Endothelial cell of umbilical vein (primary cell): Measurements from ENCODE around the gene SNX22. TPM values are rescaled to one million over a fixed set of nuclear protein-coding genes. Genes with fewer than 3 reads are reported as not detected.

Experiments
- BruUV-seq: library from RNA; stranded (reverse); fragments of 400-500 nt; replicated peaks from 2 replicates; lab custom pipeline; 2021; lab: Mats Ljungman, UMichigan
- CTCF ChIA-PET: fragments of 300-600, 350-600 bp; sonication (Branson Sonifier 250); formaldehyde crosslinking; loops from one replicate; lab custom pipeline; 2021; ENCODE audit warnings: antibody characterized with exemption, inconsistent platforms; lab: Charles Lee
- POLR2A ChIA-PET: fragments of 300-600, 350-600 bp; sonication (Branson Sonifier 250); formaldehyde crosslinking; loops from one replicate; lab custom pipeline; 2021; ENCODE audit warnings: antibody characterized with exemption, inconsistent platforms; lab: Charles Lee
- DNase-seq: peaks from one replicate; pipeline ENCODE4 v3.0.0-alpha.2; 2011; ENCODE audit warnings: low read depth, low spot score
- FAIRE-seq: peaks from 2 replicates; lab custom pipeline; 2011; peaks lifted over from hg19 to GRCh38; lab: Jason Lieb, UNC
- H2AFZ ChIP-seq: 2 replicates; pipeline ENCODE4 v1.6.0; 2012; ENCODE audit warnings: low read depth, low read length, control low read depth, inconsistent platforms
- H3K27ac ChIP-seq: 2 replicates; pipeline ENCODE4 v1.5.1; 2011; ENCODE audit warnings: low read depth, mild to moderate bottlenecking, control low read depth, low read length, moderate library complexity; ENCODE audit not compliant: insufficient read depth
- H3K27me3 ChIP-seq, 2 experiments: 2 replicates each; pipeline versions ENCODE4 v1.6.0 to v1.6.1; 2011; ENCODE audit warnings: low read length in 2 of 2, mixed read lengths in 1 of 2; ENCODE audit not compliant: control insufficient read depth in 2 of 2, insufficient read depth in 2 of 2
- H3K36me3 ChIP-seq, 2 experiments: 2 replicates in 1 of 2; 3 replicates in 1 of 2; pipeline ENCODE4 v1.5.1; 2011; ENCODE audit warnings: low read length in 2 of 2, mild to moderate bottlenecking in 1 of 2, moderate library complexity in 1 of 2; ENCODE audit not compliant: control insufficient read depth in 2 of 2, insufficient read depth in 2 of 2; ENCODE audit errors: extremely low read depth in 1 of 2
- H3K4me1 ChIP-seq: 3 replicates; pipeline ENCODE4 v1.5.1; 2011; ENCODE audit warnings: mild to moderate bottlenecking, low read length; ENCODE audit not compliant: control insufficient read depth, insufficient read depth; ENCODE audit errors: extremely low read depth
- H3K4me2 ChIP-seq: 2 replicates; pipeline ENCODE4 v1.6.1; 2011; ENCODE audit warnings: low read length, control low read depth, mixed read lengths; ENCODE audit not compliant: insufficient read depth
- H3K4me3 ChIP-seq, 3 experiments: fragments of 200-600 bp in 1 of 3; sonication (generic), shearing (Covaris generic) in 1 of 3; replicated peaks in 1 of 3; 2 replicates each; pipeline ENCODE4 v1.5.1; 2011 to 2016; ENCODE audit warnings: control low read depth in 3 of 3, low read length in 3 of 3, mild to moderate bottlenecking in 2 of 3, inconsistent platforms in 1 of 3, low read depth in 1 of 3, moderate library complexity in 1 of 3; ENCODE audit not compliant: insufficient read depth in 1 of 3
- H3K79me2 ChIP-seq: 2 replicates; pipeline ENCODE4 v1.6.0; 2012; ENCODE audit warnings: low read length, inconsistent platforms; ENCODE audit not compliant: control insufficient read depth, insufficient read depth
- H3K9ac ChIP-seq: replicated peaks from 2 replicates; pipeline ENCODE3; 2011; ENCODE audit warnings: low read length, control low read depth; ENCODE audit not compliant: insufficient read depth; ENCODE audit errors: extremely low read depth
- H3K9me1 ChIP-seq: replicated peaks from 3 replicates; pipeline ENCODE4 v1.6.0; 2011; ENCODE audit warnings: mild to moderate bottlenecking, low read length; ENCODE audit not compliant: control insufficient read depth, insufficient read depth; ENCODE audit errors: extremely low read depth
- H3K9me3 ChIP-seq: replicated peaks from 2 replicates; pipeline ENCODE4 v1.5.1; 2012; ENCODE audit warnings: low read length, inconsistent platforms; ENCODE audit not compliant: control insufficient read depth, insufficient read depth
- H4K20me1 ChIP-seq: replicated peaks from 2 replicates; pipeline ENCODE3; 2011; ENCODE audit warnings: mild to moderate bottlenecking, low read length; ENCODE audit not compliant: control insufficient read depth, insufficient read depth; ENCODE audit errors: extremely low read depth
- CTCF ChIP-seq, 2 donors: IDR thresholded peaks; 1 replicate in 1 of 2; 2 replicates in 1 of 2; pipeline ENCODE4 v1.5.1; 2011; ENCODE audit warnings: low read length in 2 of 2, mild to moderate bottlenecking in 2 of 2, moderate library complexity in 2 of 2, control low read depth in 1 of 2, inconsistent platforms in 1 of 2, low read depth in 1 of 2; ENCODE audit not compliant: insufficient read depth in 1 of 2; ENCODE audit errors: extremely low read depth in 1 of 2
- EZH2 ChIP-seq: IDR thresholded peaks from 2 replicates; pipeline ENCODE4 v1.6.1; 2012; ENCODE audit warnings: borderline replicate concordance, low read depth, mild to moderate bottlenecking, moderate library complexity, low read length, inconsistent platforms; ENCODE audit not compliant: severe bottlenecking
- FOS ChIP-seq: IDR thresholded peaks from 2 replicates; pipeline ENCODE4 v1.6.1; 2011; ENCODE audit warnings: mild to moderate bottlenecking, low read length, moderate library complexity, borderline replicate concordance; ENCODE audit not compliant: insufficient read depth
- GATA2 ChIP-seq: IDR thresholded peaks from 2 replicates; pipeline ENCODE4 v1.7.0; 2011; ENCODE audit warnings: low read depth, mild to moderate bottlenecking, moderate library complexity, mixed read lengths, low read length; ENCODE audit not compliant: insufficient read length, insufficient read depth
- JUN ChIP-seq: IDR thresholded peaks from 2 replicates; pipeline ENCODE4 v1.6.1; 2011; ENCODE audit warnings: borderline replicate concordance, low read depth; ENCODE audit not compliant: insufficient read length, insufficient read depth
- MAX ChIP-seq: IDR thresholded peaks from 2 replicates; pipeline ENCODE4 v1.6.1; 2011; ENCODE audit not compliant: insufficient read depth, insufficient read length
- MYC ChIP-seq: IDR thresholded peaks from one replicate; pipeline ENCODE4 v1.6.1; 2011; ENCODE audit warnings: mild to moderate bottlenecking, low read depth, low read length
- POLR2A ChIP-seq: IDR thresholded peaks from 2 replicates; pipeline ENCODE4 v1.6.1; 2012; ENCODE audit warnings: low read depth, mild to moderate bottlenecking, control low read depth, low read length
- POLR2AphosphoS5 ChIP-seq: IDR thresholded peaks from 2 replicates; pipeline ENCODE4 v1.6.1; 2012; ENCODE audit warnings: low read depth, mild to moderate bottlenecking, control low read depth, low read length, moderate library complexity; ENCODE audit not compliant: insufficient read depth
- dilution Hi-C: fragments of 300-500 bp; cut with MboI; formaldehyde crosslinking; loops from one replicate; pipeline ENCODE4 v1.15.0; 2019; ENCODE audit warnings: low sequenced_read_pairs; ENCODE audit not compliant: extremely low pct_ligation_motif_present
- intact Hi-C: fragments of 100-400 bp; cut with micrococcal nuclease; formaldehyde crosslinking; loops from one replicate; pipeline ENCODE4 v1.10.0; 2022
- polyA plus RNA-seq, 4 experiments: library from polyadenylated mRNA; depleted of rRNA in 3 of 4; stranded (reverse) in 3 of 4; unstranded in 1 of 4; fragments of >200 nt; gene quantifications; 2 replicates each; pipeline versions ENCODE4 v1.2.1 to v1.2.3, GENCODE V29; 2011 to 2012; ENCODE audit warnings: missing spikeins in 1 of 4
- total RNA-seq: library from RNA; stranded (reverse); gene quantifications from 2 replicates; pipeline ENCODE4 v1.2.3, GENCODE V29; 2021

The SNX22 gene
- total and polyA plus RNA-seq, 2 donors (not counting 3 experiments of a cell fraction or from before 2014, with no cell fraction given), result 0.14 to 0.73 TPM

GRCh38 chr15:64182859-64183370 is 31.4 kb downstream of the SNX22 start:
- no peaks in the 10 kb centered on the region for H3K9me1 ChIP-seq
- H3K27ac ChIP-seq, result no peak overlapping the region
- peaks cover 5% of the 10 kb centered on the region in 2 experiments for H3K36me3 ChIP-seq
- H3K4me3 ChIP-seq, result no peak overlapping the region
- H4K20me1 ChIP-seq, result no peaks in the 10 kb centered on the region
- BruUV-seq, result no TSS peak
- dilution Hi-C loops (no loop called here), intact Hi-C loops (no loop called here)
- DNase-seq, result peak; percentile 12
- TF ChIP-seq EZH2 (no peak), CTCF (IDR thresholded peaks at IDR 0.05; ENCODE audit: extremely low read depth in 1 of 2, insufficient read depth in 1 of 2, low read depth in 1 of 2, low read length in 2 of 2) (no peak), POLR2AphosphoS5 (no peak), MYC (no peak), JUN (no peak), FOS (no peak), POLR2A (no peak), MAX (no peak), GATA2 (no peak)
- H3K9me3 ChIP-seq, result no peaks in the 10 kb centered on the region
- no peak overlapping the region for H3K9ac ChIP-seq
- no peak for FAIRE-seq
- no peaks in the 10 kb centered on the region for H3K79me2 ChIP-seq
- H3K4me2 ChIP-seq, result no peak overlapping the region
- no peaks in the 10 kb centered on the region for H3K27me3 ChIP-seq
- ChIA-PET POLR2A (no interaction called here), CTCF (no interaction called here)
- H2AFZ ChIP-seq, result no peak overlapping the region
- no peaks in the 10 kb centered on the region for H3K4me1 ChIP-seq
